B cell (primary cell): ENCODE results near the gene LRBA. TPM values are rescaled to one million over a fixed set of nuclear protein-coding genes. Genes with fewer than 3 reads are reported as not detected.

Experiments used
- ATAC-seq: fragments of 200-7000 bp; cut with Tn5 transposase; one replicate; pipeline ENCODE4 v1.10.0; 2021; ENCODE audit warnings: low read depth, mild to moderate bottlenecking, moderate number of reproducible peaks, moderate library complexity
- CTCF ChIA-PET: fragments of 350-600 bp; sonication (Branson Sonifier 250); formaldehyde crosslinking; loops from one replicate; lab custom pipeline; 2021; ENCODE audit warnings: antibody characterized with exemption, inconsistent platforms; lab: Charles Lee
- POLR2A ChIA-PET: fragments of 350-600 bp; sonication (Branson Sonifier 250); formaldehyde crosslinking; loops from one replicate; lab custom pipeline; 2021; ENCODE audit warnings: antibody characterized with exemption; lab: Charles Lee
- DNase-seq: peaks from one replicate; pipeline ENCODE4 v3.0.0; 2013
- H2AFZ ChIP-seq: 2 replicates; pipeline ENCODE4 v1.6.1; 2012; ENCODE audit warnings: mild to moderate bottlenecking, low read depth, low read length; ENCODE audit not compliant: insufficient read depth, poor library complexity, severe bottlenecking
- H3K27ac ChIP-seq, 2 donors: 1 replicate in 1 of 2; 2 replicates in 1 of 2; pipeline ENCODE4 v1.5.1; 2012 to 2013; ENCODE audit warnings: low read length in 2 of 2, mild to moderate bottlenecking in 2 of 2, moderate library complexity in 1 of 2
- H3K27me3 ChIP-seq, 4 experiments: fragments of 200-600 bp in 1 of 4; sonication (generic) in 1 of 4; replicated peaks in 1 of 4; 1 replicate in 2 of 4; 2 replicates in 2 of 4; pipeline versions ENCODE4 v1.6.1 to v1.7.0; 2013 to 2016; ENCODE audit warnings: low read length in 3 of 4, mild to moderate bottlenecking in 2 of 4, mixed read lengths in 1 of 4, moderate library complexity in 1 of 4; ENCODE audit not compliant: insufficient read depth in 4 of 4, control insufficient read depth in 3 of 4; ENCODE audit errors: control extremely low read depth in 1 of 4
- H3K36me3 ChIP-seq, 2 experiments: replicated peaks in 1 of 2; 1 replicate in 1 of 2; 2 replicates in 1 of 2; pipeline versions ENCODE4 v1.6.1 to v1.7.1; 2013; ENCODE audit warnings: low read length in 1 of 2; ENCODE audit not compliant: insufficient read depth in 2 of 2, control insufficient read depth in 1 of 2; ENCODE audit errors: control extremely low read depth in 1 of 2, extremely low read depth in 1 of 2
- H3K4me1 ChIP-seq, 2 donors: fragments of 200-600 bp in 1 of 2; sonication (generic) in 1 of 2; 1 replicate in 1 of 2; 2 replicates in 1 of 2; pipeline versions ENCODE4 v1.5.1 to v1.6.1; 2013 to 2017; ENCODE audit warnings: low read length in 2 of 2; ENCODE audit not compliant: control insufficient read depth in 2 of 2, insufficient read depth in 2 of 2
- H3K4me2 ChIP-seq: replicated peaks from 2 replicates; pipeline ENCODE3; 2012; ENCODE audit warnings: mild to moderate bottlenecking, low read depth, low read length; ENCODE audit not compliant: poor library complexity, severe bottlenecking
- H3K4me3 ChIP-seq, 5 experiments: fragments of 200-600 bp in 1 of 5; sonication (generic) in 1 of 5; 1 replicate in 3 of 5; 2 replicates in 2 of 5; pipeline versions ENCODE4 v1.5.1 to v1.7.0; 2011 to 2016; ENCODE audit warnings: low read length in 4 of 5, mild to moderate bottlenecking in 4 of 5, low read depth in 2 of 5, control low read depth in 1 of 5, moderate library complexity in 1 of 5; ENCODE audit not compliant: insufficient read depth in 1 of 5; ENCODE audit errors: control extremely low read depth in 1 of 5, extremely low read depth in 1 of 5
- H3K79me2 ChIP-seq: fragments of 200-600 bp; sonication (generic); one replicate; pipeline ENCODE4 v1.6.0; 2016; ENCODE audit warnings: low read length; ENCODE audit not compliant: control insufficient read depth, insufficient read depth
- H3K9ac ChIP-seq: fragments of 200-600 bp; sonication (generic); 2 replicates; pipeline ENCODE4 v1.6.1; 2017; ENCODE audit warnings: mild to moderate bottlenecking, low read length, moderate library complexity
- H3K9me3 ChIP-seq, 3 donors: one replicate each; pipeline versions ENCODE4 v1.6.1 to v1.7.1; 2013; ENCODE audit warnings: low read length in 2 of 3; ENCODE audit not compliant: control insufficient read depth in 2 of 3, insufficient read depth in 1 of 3; ENCODE audit errors: control extremely low read depth in 1 of 3
- H4K20me1 ChIP-seq: 2 replicates; pipeline ENCODE4 v1.6.0; 2012; ENCODE audit warnings: mild to moderate bottlenecking, low read length; ENCODE audit not compliant: insufficient read depth, control insufficient read depth, poor library complexity, severe bottlenecking
- H3K27ac Mint-ChIP-seq: one replicate; pipeline ENCODE4 v1.8.0; 2021; ENCODE audit warnings: mixed read lengths
- H3K27me3 Mint-ChIP-seq: one replicate; pipeline ENCODE4 v1.8.0; 2021; ENCODE audit warnings: mixed read lengths
- H3K4me1 Mint-ChIP-seq: one replicate; pipeline ENCODE4 v1.8.0; 2021; ENCODE audit warnings: mixed read lengths
- H3K4me3 Mint-ChIP-seq: one replicate; pipeline ENCODE4 v1.8.0; 2021; ENCODE audit warnings: mixed read lengths
- H3K9me3 Mint-ChIP-seq: one replicate; pipeline ENCODE4 v1.8.0; 2022; ENCODE audit warnings: mixed read lengths; ENCODE audit not compliant: insufficient read depth
- EZH2 ChIP-seq: IDR thresholded peaks from 2 replicates; pipeline ENCODE4 v1.6.1; 2012; ENCODE audit warnings: borderline replicate concordance, low read depth, mild to moderate bottlenecking, moderate library complexity, low read length; ENCODE audit not compliant: insufficient read depth, poor library complexity, severe bottlenecking
- WGBS: methylation state at CpG from one replicate; pipeline ENCODE4 v1.1.5; 2013; ENCODE audit warnings: missing lambda C conversion rate; ENCODE audit not compliant: insufficient coverage; 5-methylcytosine and 5-hydroxymethylcytosine counted together
- intact Hi-C: fragments of 100-400 bp; cut with micrococcal nuclease; formaldehyde crosslinking; loops from one replicate; pipeline ENCODE4 v1.10.0; 2022
- polyA plus RNA-seq: library from polyadenylated mRNA; depleted of rRNA; stranded (reverse); fragments of >200 nt; gene quantifications from 2 replicates; pipeline ENCODE4 v1.2.3, GENCODE V29; 2012
- total RNA-seq, 2 donors: library from RNA; stranded (reverse); fragments of 120-200 nt in 1 of 2; gene quantifications; 1 replicate in 1 of 2; 2 replicates in 1 of 2; pipeline versions ENCODE4 v1.2.3 to v1.2.4, GENCODE V29; 2013 to 2022
- TF ChIP-seq, protein P1 (sequence below): fragments of 200-600 bp; IDR thresholded peaks from one replicate; pipeline ENCODE4 v1.8.0; 2022; ENCODE audit warnings: antibody characterized with exemption, mild to moderate bottlenecking

LRBA gene
- total and polyA plus RNA-seq, 2 donors (not counting 1 experiment from before 2014, with no cell fraction given), result 17.5 to 86.7 TPM

DNA sequence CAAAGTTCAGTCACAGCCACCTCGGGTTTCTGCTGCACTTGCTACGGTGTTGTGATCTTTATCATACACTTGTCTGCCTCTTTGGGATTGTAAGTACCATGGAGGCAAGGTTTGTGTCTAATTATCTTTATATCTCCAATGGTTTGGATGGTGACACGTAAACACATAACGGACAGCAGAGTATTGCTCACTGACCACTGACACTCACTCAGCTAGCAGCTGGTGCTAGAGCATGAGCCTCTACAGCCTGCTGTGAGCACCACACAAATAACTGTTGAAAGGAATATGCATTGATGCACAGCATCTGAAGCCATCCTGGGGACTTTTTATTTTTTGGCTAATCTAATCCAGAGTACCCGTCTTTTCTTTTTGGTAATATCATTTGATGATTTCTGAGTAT is 780.8 kb downstream of the LRBA start:
- H3K27ac Mint-ChIP-seq, result no peak overlapping the region
- Histone ChIP-seq H4K20me1 (no peaks in the 10 kb centered on the region), H3K9ac (no peak overlapping the region), H3K9me3 (no peaks in the 10 kb centered on the region), H2AFZ (no peak overlapping the region), H3K4me1 (no peaks in the 10 kb centered on the region), H3K36me3 (no peaks in the 10 kb centered on the region), H3K27me3 (no peaks in the 10 kb centered on the region), H3K27ac (no peak overlapping the region), H3K4me2 (no peak overlapping the region), H3K79me2 (no peaks in the 10 kb centered on the region), H3K4me3 (no peak overlapping the region)
- no peaks in the 10 kb centered on the region for H3K27me3 Mint-ChIP-seq
- H3K9me3 Mint-ChIP-seq, result no peaks in the 10 kb centered on the region
- POLR2A ChIA-PET, result no interaction called here
- DNase-seq, result no peak
- no peaks in the 10 kb centered on the region for H3K4me1 Mint-ChIP-seq
- TF ChIP-seq EZH2, result no peak
- TF ChIP-seq, protein P1, sequence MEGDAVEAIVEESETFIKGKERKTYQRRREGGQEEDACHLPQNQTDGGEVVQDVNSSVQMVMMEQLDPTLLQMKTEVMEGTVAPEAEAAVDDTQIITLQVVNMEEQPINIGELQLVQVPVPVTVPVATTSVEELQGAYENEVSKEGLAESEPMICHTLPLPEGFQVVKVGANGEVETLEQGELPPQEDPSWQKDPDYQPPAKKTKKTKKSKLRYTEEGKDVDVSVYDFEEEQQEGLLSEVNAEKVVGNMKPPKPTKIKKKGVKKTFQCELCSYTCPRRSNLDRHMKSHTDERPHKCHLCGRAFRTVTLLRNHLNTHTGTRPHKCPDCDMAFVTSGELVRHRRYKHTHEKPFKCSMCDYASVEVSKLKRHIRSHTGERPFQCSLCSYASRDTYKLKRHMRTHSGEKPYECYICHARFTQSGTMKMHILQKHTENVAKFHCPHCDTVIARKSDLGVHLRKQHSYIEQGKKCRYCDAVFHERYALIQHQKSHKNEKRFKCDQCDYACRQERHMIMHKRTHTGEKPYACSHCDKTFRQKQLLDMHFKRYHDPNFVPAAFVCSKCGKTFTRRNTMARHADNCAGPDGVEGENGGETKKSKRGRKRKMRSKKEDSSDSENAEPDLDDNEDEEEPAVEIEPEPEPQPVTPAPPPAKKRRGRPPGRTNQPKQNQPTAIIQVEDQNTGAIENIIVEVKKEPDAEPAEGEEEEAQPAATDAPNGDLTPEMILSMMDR, result no peak
- 100% methylated on average over 2 of the region's 5 CpGs for WGBS
- no peak for ATAC-seq
- H3K4me3 Mint-ChIP-seq, result no peak overlapping the region
- CTCF ChIA-PET, result no interaction called here
- intact Hi-C loops, result no loop called here

DNA sequence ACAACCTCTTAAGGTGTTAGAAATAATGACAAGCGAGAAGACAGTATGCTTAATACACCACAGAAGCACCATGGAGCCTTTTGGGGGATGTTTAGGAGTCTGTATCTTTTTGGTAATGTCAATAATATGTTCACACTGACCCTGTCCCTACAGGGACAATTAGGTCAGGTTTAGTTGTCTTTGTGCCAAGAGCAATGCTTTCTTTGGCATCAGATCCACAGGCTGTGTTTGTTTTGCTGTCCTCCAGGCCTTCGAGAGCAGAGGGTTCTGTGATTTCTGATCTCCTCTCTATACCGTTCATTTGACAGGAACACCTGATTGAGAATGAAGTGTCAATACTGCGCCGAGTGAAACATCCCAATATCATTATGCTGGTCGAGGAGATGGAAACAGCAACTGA is 783.1 kb downstream of the LRBA start:
- Mint-ChIP-seq H3K4me3 (no peak overlapping the region), H3K9me3 (no peaks in the 10 kb centered on the region), H3K27ac (no peak overlapping the region), H3K27me3 (peaks cover 11% of the 10 kb centered on the region), H3K4me1 (no peaks in the 10 kb centered on the region)
- H3K27ac ChIP-seq, result no peak overlapping the region
- DNase-seq (no peak), ATAC-seq (no peak)
- no peaks in the 10 kb centered on the region for H3K79me2 ChIP-seq
- intact Hi-C loops, result no loop called here
- TF ChIP-seq EZH2, result no peak
- TF ChIP-seq, protein P1, result no peak
- no peaks in the 10 kb centered on the region for H3K36me3 ChIP-seq
- H3K9ac ChIP-seq, result no peak overlapping the region
- no peaks in the 10 kb centered on the region for H3K4me1 ChIP-seq
- POLR2A ChIA-PET, result no interaction called here
- no peak overlapping the region for H3K4me3 ChIP-seq
- no peaks in the 10 kb centered on the region for H4K20me1 ChIP-seq
- no peak overlapping the region for H2AFZ ChIP-seq
- CTCF ChIA-PET, result interaction anchor here (2.5 kb wide), 1 partner anchor 11 kb away, joined by 11 read pairs; no protein-coding TSS in a partner anchor
- no peaks in the 10 kb centered on the region for H3K9me3 ChIP-seq
- no peaks in the 10 kb centered on the region for H3K27me3 ChIP-seq
- no peak overlapping the region for H3K4me2 ChIP-seq
- 100% methylated on average over 1 of the region's 6 CpGs for WGBS
